ENCODE data around the gene PACSIN2. TPM values are rescaled to one million over a fixed set of nuclear protein-coding genes. Genes with fewer than 3 reads are reported as not detected.
A peak's percentile ranks its signal among the peaks of the same experiment; 100 is the strongest.

The PACSIN2 gene
- total RNA-seq, 1 experiment from 2014 or later: 103 TPM

GRCh38 chr22:42848941-42849550, 165.9 kb downstream of the PACSIN2 start:
- peaks cover 8% of the 10 kb centered on the region; the same call in 1 of the 2 replicates for H3K36me3 ChIP-seq (ENCODE audit: low read depth)
- H3K79me2 ChIP-seq (ENCODE audit: low read depth): peaks cover 51% of the 10 kb centered on the region
- H4K20me1 ChIP-seq (ENCODE audit: insufficient read depth): peaks cover 1% of the 10 kb centered on the region; the same call in 1 of the 2 replicates
- intact Hi-C loops (cut with micrococcal nuclease; ENCODE audit: unreplicated experiment): no loop called here
- no peaks in the 10 kb centered on the region for H3K9me2 ChIP-seq (ENCODE audit: insufficient read depth)
- ChIA-PET CTCF (interaction anchor here (0.6 kb wide), 1 partner anchor 19 kb away, joined by 5 read pairs; no protein-coding TSS in a partner anchor), POLR2A (ENCODE audit: unreplicated experiment) (no interaction called here)
- no peak for DNase-seq
- H3K9me3 ChIP-seq (ENCODE audit: insufficient read depth, low read depth): no peaks in the 10 kb centered on the region
- TF ChIP-seq CTCF (conservative IDR thresholded peaks at IDR 0.05): no peak
- TF ChIP-seq EZH2 (IDR thresholded peaks at IDR 0.05; ENCODE audit: low read depth): no peak
- peaks cover 20% of the 10 kb centered on the region for H3F3A ChIP-seq (ENCODE audit: insufficient read depth, low read depth)
- H3K27ac ChIP-seq: no peak overlapping the region
- no TSS peak for BruUV-seq (replicated peaks)
- no peak overlapping the region for H2AFZ ChIP-seq
- peaks cover 17% of the 10 kb centered on the region for H3K4me1 ChIP-seq (replicated peaks; ENCODE audit: insufficient read depth)
- H3K4me2 ChIP-seq: no peak overlapping the region
- no peak overlapping the region for H3K4me3 ChIP-seq
- no peaks in the 10 kb centered on the region for H3K27me3 ChIP-seq (ENCODE audit: insufficient read depth, low read depth)

- H3F3A ChIP-seq (ENCODE audit: insufficient read depth, low read depth): peaks cover 22% of the 10 kb centered on the region
- no peak overlapping the region for H2AFZ ChIP-seq
- H3K9me2 ChIP-seq (ENCODE audit: insufficient read depth): no peaks in the 10 kb centered on the region
- H3K79me2 ChIP-seq (ENCODE audit: low read depth): peaks cover 34% of the 10 kb centered on the region
- no peak overlapping the region for H3K4me2 ChIP-seq
- H4K20me1 ChIP-seq (ENCODE audit: insufficient read depth): no peaks in the 10 kb centered on the region; the same call in 1 of the 2 replicates
- H3K9me3 ChIP-seq (ENCODE audit: insufficient read depth, low read depth): no peaks in the 10 kb centered on the region
- intact Hi-C loops (cut with micrococcal nuclease; ENCODE audit: unreplicated experiment): no loop called here
- no peak overlapping the region for H3K27ac ChIP-seq
- H3K4me1 ChIP-seq (replicated peaks; ENCODE audit: insufficient read depth): peaks cover 30% of the 10 kb centered on the region
- ChIA-PET CTCF (interaction anchor here (0.6 kb wide), 1 partner anchor 279 kb away, joined by 6 read pairs; no protein-coding TSS in a partner anchor), POLR2A (ENCODE audit: unreplicated experiment) (interaction anchor here (0.6 kb wide), 1 partner anchor 29 kb away, joined by 3 read pairs; no protein-coding TSS in a partner anchor)
- peaks cover 8% of the 10 kb centered on the region; the same call in 1 of the 2 replicates for H3K36me3 ChIP-seq (ENCODE audit: low read depth)
- BruUV-seq (replicated peaks): no TSS peak
- DNase-seq: no peak
- no peak overlapping the region for H3K4me3 ChIP-seq
- H3K27me3 ChIP-seq (ENCODE audit: insufficient read depth, low read depth): no peaks in the 10 kb centered on the region
- TF ChIP-seq CTCF (conservative IDR thresholded peaks at IDR 0.05) (no peak), EZH2 (IDR thresholded peaks at IDR 0.05; ENCODE audit: low read depth) (no peak)
These were observed 167.8 kb downstream of the PACSIN2 start for GRCh38 chr22:42847110-42847509.

GRCh38 chr22:42844756-42845155, 170.2 kb downstream of the PACSIN2 start:
- Histone ChIP-seq H3K27ac (peak overlapping the region; percentile 65), H3F3A (ENCODE audit: insufficient read depth, low read depth) (peaks cover 22% of the 10 kb centered on the region)
- CTCF ChIA-PET: no interaction called here

More at GRCh38 chr22:42844756-42845155, 170.2 kb downstream of the PACSIN2 start:
- H2AFZ ChIP-seq: no peak overlapping the region
- no peak for TF ChIP-seq CTCF (conservative IDR thresholded peaks at IDR 0.05)
- no peak for TF ChIP-seq EZH2 (IDR thresholded peaks at IDR 0.05; ENCODE audit: low read depth)
- peaks cover 13% of the 10 kb centered on the region; the same call in 1 of the 2 replicates for H3K79me2 ChIP-seq (ENCODE audit: low read depth)
- no peaks in the 10 kb centered on the region for H3K9me2 ChIP-seq (ENCODE audit: insufficient read depth)
- peaks cover 11% of the 10 kb centered on the region; the same call in 1 of the 2 replicates for H3K36me3 ChIP-seq (ENCODE audit: low read depth)
- H4K20me1 ChIP-seq (ENCODE audit: insufficient read depth): no peaks in the 10 kb centered on the region
- DNase-seq: peak in 1 of 2 experiments; percentile 96
- no peak overlapping the region for H3K4me3 ChIP-seq
- intact Hi-C loops (cut with micrococcal nuclease; ENCODE audit: unreplicated experiment): no loop called here
- no peaks in the 10 kb centered on the region for H3K9me3 ChIP-seq (ENCODE audit: insufficient read depth, low read depth)
- no peaks in the 10 kb centered on the region for H3K27me3 ChIP-seq (ENCODE audit: insufficient read depth, low read depth)
- H3K4me2 ChIP-seq: peak overlapping the region; percentile 54
- POLR2A ChIA-PET (ENCODE audit: unreplicated experiment): interaction anchor here (0.8 kb wide), 1 partner anchor 723 kb away, joined by 7 read pairs; no protein-coding TSS in a partner anchor
- no TSS peak for BruUV-seq (replicated peaks)
- H3K4me1 ChIP-seq (replicated peaks; ENCODE audit: insufficient read depth): peaks cover 30% of the 10 kb centered on the region
